A549 treated with RU486 at 1 μM for 4 hours (cell line): ENCODE results near the gene COPS7B. TPM values are rescaled to one million over a fixed set of nuclear protein-coding genes. Genes with fewer than 3 reads are reported as not detected.

Experiments
- total RNA-seq: library from RNA; stranded (reverse); fragments of 200-300 nt; extraction: Qiagen RNA extraction; gene quantifications from 5 replicates; pipeline ENCODE4 v1.2.3, GENCODE V29; 2022; ENCODE audit warnings: low read depth

The COPS7B gene
- total RNA-seq: 33.1 to 43.4 TPM (median 41.0 TPM) in 5 replicates

DNA sequence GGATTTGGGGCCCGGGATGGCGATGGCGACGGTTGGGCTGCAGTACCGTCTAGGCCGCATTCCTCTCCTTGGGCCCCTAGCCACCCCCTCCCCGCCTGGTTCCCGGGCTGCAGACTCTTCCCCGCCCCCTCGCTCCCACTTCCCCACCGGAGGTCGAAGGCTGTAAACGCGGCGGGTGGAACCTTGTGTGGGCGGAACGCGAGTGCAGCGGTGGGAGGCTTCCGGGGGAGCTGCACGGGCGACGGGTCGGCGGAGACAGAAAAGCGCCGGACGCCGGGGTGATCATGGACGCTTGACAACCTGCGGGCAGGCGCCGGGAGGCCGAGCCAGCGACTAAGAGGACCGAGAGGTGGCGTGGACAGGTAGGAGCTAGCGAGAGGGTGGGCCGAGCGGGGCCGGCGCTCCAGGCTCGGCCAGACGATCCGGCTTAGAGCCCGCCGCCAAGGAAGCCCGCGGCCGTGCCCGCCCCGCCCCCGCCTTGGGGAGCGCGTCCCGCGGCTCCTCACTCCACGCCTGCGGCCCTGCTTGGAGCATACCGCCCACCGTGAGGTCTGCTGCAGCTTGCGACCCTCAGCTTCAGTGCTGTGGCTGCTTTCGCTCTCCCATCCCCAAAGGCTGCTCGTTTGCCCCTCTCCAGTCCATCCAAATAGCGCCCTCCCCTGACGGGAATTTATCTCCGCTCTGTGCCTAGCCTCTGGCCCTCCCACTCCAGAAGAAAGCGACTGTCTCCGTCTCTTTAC, at the start of gene COPS7B:
COPS7B (plus strand) TSS at position 269 of the 740 bp plus-strand sequence. CDS start 2,126 bp downstream, outside the sequence.

DNA sequence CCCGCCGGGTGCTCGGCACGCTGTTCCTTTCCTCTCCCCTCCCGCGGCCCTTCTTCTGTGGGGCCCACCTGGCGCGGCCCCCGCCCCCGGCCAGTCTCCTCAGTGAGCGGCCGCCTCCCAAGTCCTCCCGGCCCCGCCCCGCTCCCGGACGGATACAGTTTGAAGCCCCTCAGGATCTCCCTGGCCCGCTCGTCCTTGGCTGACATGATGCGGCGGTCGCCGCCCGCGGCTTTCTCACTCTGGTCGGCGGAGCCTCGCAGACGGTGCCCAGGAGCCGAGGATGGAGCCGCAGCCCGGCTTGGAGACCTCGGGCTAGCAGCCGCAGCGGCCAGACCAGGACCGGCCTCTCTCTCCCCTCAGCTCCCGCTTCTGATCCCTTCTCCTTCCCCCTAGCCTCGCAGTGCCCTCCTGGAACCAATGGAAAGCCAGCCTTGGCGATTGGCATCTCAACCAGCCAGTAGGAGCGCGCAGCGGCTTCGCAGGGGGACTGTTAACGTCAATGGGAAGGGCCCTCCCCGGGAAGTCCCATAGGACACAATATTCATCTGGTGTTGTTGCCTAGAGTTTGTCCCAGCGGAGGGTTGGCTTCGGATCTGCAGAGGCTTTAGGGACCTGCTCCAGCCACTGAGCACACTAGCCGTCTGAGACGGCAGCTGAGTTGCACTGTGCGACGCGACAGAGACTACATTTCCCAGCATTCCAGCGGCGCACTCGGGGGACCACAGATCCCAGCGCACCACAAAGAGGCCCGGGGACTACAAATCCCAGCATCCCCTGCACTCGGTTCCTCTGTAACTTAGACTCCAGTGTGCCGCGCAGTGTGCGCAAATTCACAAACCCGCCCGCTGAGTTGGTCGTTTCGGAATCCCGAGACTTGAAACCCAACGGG, 5.1 kb upstream of the COPS7B start, which contains the start of gene PDE6D:
PDE6D (minus strand) TSS at position 374 of the 889 bp plus-strand sequence; CDS start at position 206, 168 bp downstream.

Other genes with a start within 250 kb of the COPS7B start
- gene TEX44, start 193.6 kb upstream of the COPS7B start, total RNA-seq: not detected in 5 replicates
- gene PTMA, start 77.9 kb upstream of the COPS7B start, total RNA-seq: 1,541 to 1,951 TPM (median 1,874 TPM) in 5 replicates
- gene PDE6D, start 5.2 kb upstream of the COPS7B start, total RNA-seq: 18.1 to 23.6 TPM (median 22.0 TPM) in 5 replicates
- 0.22 to 0.40 TPM (median 0.34 TPM) in 3 of 5 replicates, not detected in the others for gene NPPC, start 140.0 kb downstream of the COPS7B start, total RNA-seq
- gene DIS3L2, start 175.3 kb downstream of the COPS7B start, total RNA-seq: 10.4 to 14.0 TPM (median 11.6 TPM) in 5 replicates